CD14-positive monocyte (primary cell): ENCODE measurements around the gene LRRTM3. TPM values are rescaled to one million over a fixed set of nuclear protein-coding genes. Genes with fewer than 3 reads are reported as not detected.

ENCODE experiments used
- DNase-seq, 3 donors: peaks; one replicate each; pipeline ENCODE4 v3.0.0-alpha.2; 2011 to 2022
- H2AFZ ChIP-seq: 2 replicates; pipeline ENCODE4 v1.6.0; 2012; ENCODE audit warnings: mild to moderate bottlenecking, low read depth, low read length, inconsistent platforms; ENCODE audit not compliant: insufficient read depth, poor library complexity, severe bottlenecking
- H3K27ac ChIP-seq, 2 donors: 1 replicate in 1 of 2; 2 replicates in 1 of 2; pipeline ENCODE4 v1.5.1; 2012 to 2013; ENCODE audit warnings: low read length in 2 of 2, control low read depth in 1 of 2, inconsistent platforms in 1 of 2, low read depth in 1 of 2, mild to moderate bottlenecking in 1 of 2
- H3K27me3 ChIP-seq, 2 donors: one replicate each; pipeline versions ENCODE4 v1.6.0 to v1.6.1; 2011 to 2013; ENCODE audit warnings: low read length in 2 of 2; ENCODE audit not compliant: control insufficient read depth in 2 of 2, insufficient read depth in 2 of 2
- H3K36me3 ChIP-seq, 2 donors: replicated peaks in 1 of 2; 1 replicate in 1 of 2; 2 replicates in 1 of 2; pipeline versions ENCODE4 v1.5.1 to v1.6.1; 2012 to 2013; ENCODE audit warnings: low read length in 2 of 2, control low read depth in 1 of 2, inconsistent platforms in 1 of 2, mild to moderate bottlenecking in 1 of 2; ENCODE audit not compliant: insufficient read depth in 2 of 2, control insufficient read depth in 1 of 2
- H3K4me1 ChIP-seq, 2 donors: 1 replicate in 1 of 2; 2 replicates in 1 of 2; pipeline versions ENCODE4 v1.5.1 to v1.6.1; 2012 to 2013; ENCODE audit warnings: low read length in 2 of 2, control low read depth in 1 of 2, inconsistent platforms in 1 of 2, mild to moderate bottlenecking in 1 of 2, moderate library complexity in 1 of 2; ENCODE audit not compliant: insufficient read depth in 2 of 2, control insufficient read depth in 1 of 2
- H3K4me2 ChIP-seq: replicated peaks from 2 replicates; pipeline ENCODE3; 2012; ENCODE audit warnings: low read length, moderate library complexity, mild to moderate bottlenecking; ENCODE audit not compliant: poor library complexity, severe bottlenecking; ENCODE audit errors: extremely low read depth
- H3K4me3 ChIP-seq, 3 experiments: fragments of 200-600 bp in 1 of 3; sonication (generic) in 1 of 3; replicated peaks in 1 of 3; 1 replicate in 2 of 3; 2 replicates in 1 of 3; pipeline ENCODE4 v1.5.1; 2011 to 2013; ENCODE audit warnings: low read length in 3 of 3, mild to moderate bottlenecking in 3 of 3, control low read depth in 2 of 3, low read depth in 2 of 3, inconsistent platforms in 1 of 3, moderate library complexity in 1 of 3
- H3K79me2 ChIP-seq: 2 replicates; pipeline ENCODE4 v1.6.0; 2012; ENCODE audit warnings: mild to moderate bottlenecking, control low read depth, inconsistent platforms, low read length, moderate library complexity; ENCODE audit not compliant: insufficient read depth
- H3K9ac ChIP-seq: 2 replicates; pipeline ENCODE4 v1.6.0; 2017; ENCODE audit warnings: low read length, mild to moderate bottlenecking; ENCODE audit not compliant: insufficient read depth, poor library complexity, severe bottlenecking
- H3K9me3 ChIP-seq, 2 donors: replicated peaks in 1 of 2; 1 replicate in 1 of 2; 2 replicates in 1 of 2; pipeline versions ENCODE4 v1.5.1 to v1.6.1; 2012 to 2013; ENCODE audit warnings: low read length in 2 of 2, control low read depth in 1 of 2; ENCODE audit not compliant: control insufficient read depth in 1 of 2, insufficient read depth in 1 of 2
- H4K20me1 ChIP-seq: 2 replicates; pipeline ENCODE4 v1.6.0; 2012; ENCODE audit warnings: mild to moderate bottlenecking, low read length, control low read depth, moderate library complexity; ENCODE audit not compliant: insufficient read depth
- H3K27ac Mint-ChIP-seq, 7 donors: one replicate each; pipeline ENCODE4 v1.8.0; 2020; ENCODE audit warnings: mild to moderate bottlenecking in 7 of 7, mixed read lengths in 7 of 7, moderate library complexity in 6 of 7, inconsistent platforms in 2 of 7
- H3K27me3 Mint-ChIP-seq, 3 donors: one replicate each; pipeline ENCODE4 v1.8.0; 2021 to 2022; ENCODE audit warnings: low read depth in 3 of 3, mild to moderate bottlenecking in 3 of 3, mixed read lengths in 3 of 3, moderate library complexity in 3 of 3, inconsistent platforms in 1 of 3
- H3K36me3 Mint-ChIP-seq, 2 donors: one replicate each; pipeline ENCODE4 v1.8.0; 2020; ENCODE audit warnings: mixed read lengths in 2 of 2, inconsistent platforms in 1 of 2, mild to moderate bottlenecking in 1 of 2
- H3K4me1 Mint-ChIP-seq: one replicate; pipeline ENCODE4 v1.8.0; 2020; ENCODE audit warnings: mild to moderate bottlenecking, mixed read lengths
- H3K4me3 Mint-ChIP-seq, 2 donors: one replicate each; pipeline ENCODE4 v1.8.0; 2020; ENCODE audit warnings: mild to moderate bottlenecking in 2 of 2, mixed read lengths in 2 of 2, moderate library complexity in 1 of 2
- H3K9me3 Mint-ChIP-seq, 7 donors: one replicate each; pipeline ENCODE4 v1.8.0; 2020 to 2022; ENCODE audit warnings: mixed read lengths in 7 of 7, mild to moderate bottlenecking in 6 of 7, moderate library complexity in 6 of 7, inconsistent platforms in 2 of 7
- WGBS: methylation state at CpG from one replicate; pipeline ENCODE4 v1.1.5; 2013; ENCODE audit warnings: missing lambda C conversion rate; ENCODE audit not compliant: insufficient coverage; 5-methylcytosine and 5-hydroxymethylcytosine counted together
- intact Hi-C, 2 donors: fragments of 100-400 bp; cut with micrococcal nuclease; formaldehyde crosslinking; loops; one replicate each; pipeline versions ENCODE4 v1.15.0 to v1.15.1; 2023
- polyA plus RNA-seq, 3 donors: library from polyadenylated mRNA; depleted of rRNA in 1 of 3; unstranded in 2 of 3; stranded (reverse) in 1 of 3; fragments of 300-500 nt in 2 of 3; fragments of >200 nt in 1 of 3; fragmentation: Illumina TruSeq in 2 of 3; gene quantifications; 1 replicate in 2 of 3; 2 replicates in 1 of 3; pipeline ENCODE4 v1.2.3, GENCODE V29; 2012 to 2021
- TF ChIP-seq, protein P1 (sequence below): fragments of 200-600 bp; IDR thresholded peaks from one replicate; pipeline ENCODE4 v1.8.0; 2022; ENCODE audit warnings: antibody characterized with exemption, mild to moderate bottlenecking

Gene LRRTM3
- polyA plus RNA-seq, 3 donors, result not detected

GRCh38 chr10:67107670-67108069 lies 181.8 kb downstream of the LRRTM3 start:
- Mint-ChIP-seq H3K36me3 (no peaks in the 10 kb centered on the region), H3K4me1 (no peaks in the 10 kb centered on the region), H3K9me3 (no peaks in the 10 kb centered on the region), H3K27ac (no peak overlapping the region), H3K4me3 (no peak overlapping the region), H3K27me3 (no peaks in the 10 kb centered on the region)
- Histone ChIP-seq H3K4me2 (no peak overlapping the region), H3K9me3 (no peaks in the 10 kb centered on the region), H4K20me1 (no peaks in the 10 kb centered on the region), H3K79me2 (no peaks in the 10 kb centered on the region), H3K27me3 (no peaks in the 10 kb centered on the region), H3K36me3 (no peaks in the 10 kb centered on the region), H2AFZ (no peak overlapping the region), H3K4me1 (no peaks in the 10 kb centered on the region), H3K27ac (no peak overlapping the region), H3K4me3 (no peak overlapping the region), H3K9ac (no peak overlapping the region)
- WGBS, result 77% methylated on average over 3 of the region's 3 CpGs
- TF ChIP-seq, protein P1, sequence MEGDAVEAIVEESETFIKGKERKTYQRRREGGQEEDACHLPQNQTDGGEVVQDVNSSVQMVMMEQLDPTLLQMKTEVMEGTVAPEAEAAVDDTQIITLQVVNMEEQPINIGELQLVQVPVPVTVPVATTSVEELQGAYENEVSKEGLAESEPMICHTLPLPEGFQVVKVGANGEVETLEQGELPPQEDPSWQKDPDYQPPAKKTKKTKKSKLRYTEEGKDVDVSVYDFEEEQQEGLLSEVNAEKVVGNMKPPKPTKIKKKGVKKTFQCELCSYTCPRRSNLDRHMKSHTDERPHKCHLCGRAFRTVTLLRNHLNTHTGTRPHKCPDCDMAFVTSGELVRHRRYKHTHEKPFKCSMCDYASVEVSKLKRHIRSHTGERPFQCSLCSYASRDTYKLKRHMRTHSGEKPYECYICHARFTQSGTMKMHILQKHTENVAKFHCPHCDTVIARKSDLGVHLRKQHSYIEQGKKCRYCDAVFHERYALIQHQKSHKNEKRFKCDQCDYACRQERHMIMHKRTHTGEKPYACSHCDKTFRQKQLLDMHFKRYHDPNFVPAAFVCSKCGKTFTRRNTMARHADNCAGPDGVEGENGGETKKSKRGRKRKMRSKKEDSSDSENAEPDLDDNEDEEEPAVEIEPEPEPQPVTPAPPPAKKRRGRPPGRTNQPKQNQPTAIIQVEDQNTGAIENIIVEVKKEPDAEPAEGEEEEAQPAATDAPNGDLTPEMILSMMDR, result no peak
- intact Hi-C loops, result no loop called here
- DNase-seq, result no peak

GRCh38 chr10:67110286-67110685 lies 184.4 kb downstream of the LRRTM3 start:
- no peaks in the 10 kb centered on the region for H3K4me1 Mint-ChIP-seq
- no peak overlapping the region for H3K4me3 Mint-ChIP-seq
- Histone ChIP-seq H4K20me1 (no peaks in the 10 kb centered on the region), H2AFZ (no peak overlapping the region), H3K27ac (no peak overlapping the region), H3K9ac (no peak overlapping the region), H3K27me3 (no peaks in the 10 kb centered on the region), H3K4me2 (no peak overlapping the region), H3K4me3 (no peak overlapping the region), H3K79me2 (no peaks in the 10 kb centered on the region), H3K36me3 (no peaks in the 10 kb centered on the region), H3K4me1 (no peaks in the 10 kb centered on the region), H3K9me3 (no peaks in the 10 kb centered on the region)
- intact Hi-C loops, result no loop called here
- H3K27me3 Mint-ChIP-seq, result no peaks in the 10 kb centered on the region
- DNase-seq, result no peak
- TF ChIP-seq, protein P1, result no peak
- H3K9me3 Mint-ChIP-seq, result no peaks in the 10 kb centered on the region
- no peak overlapping the region for H3K27ac Mint-ChIP-seq
- H3K36me3 Mint-ChIP-seq, result no peaks in the 10 kb centered on the region
